IPS-NIHi11 (cell line): ENCODE results near the gene MASP2.
"Not testable (repeated sequence)": the region's sequence is repeated elsewhere in the genome, so short reads cannot be mapped to it uniquely, and the experiment has no call there.

ENCODE experiments used
- DNase-seq: peaks from one replicate; pipeline ENCODE4 v3.0.0; 2012; ENCODE audit warnings: mixed read lengths, low spot score

MASP2 gene

GRCh38 chr1:11058595-11059154 lies 11.6 kb upstream of the MASP2 start:
- DNase-seq, result no peak

DNA sequence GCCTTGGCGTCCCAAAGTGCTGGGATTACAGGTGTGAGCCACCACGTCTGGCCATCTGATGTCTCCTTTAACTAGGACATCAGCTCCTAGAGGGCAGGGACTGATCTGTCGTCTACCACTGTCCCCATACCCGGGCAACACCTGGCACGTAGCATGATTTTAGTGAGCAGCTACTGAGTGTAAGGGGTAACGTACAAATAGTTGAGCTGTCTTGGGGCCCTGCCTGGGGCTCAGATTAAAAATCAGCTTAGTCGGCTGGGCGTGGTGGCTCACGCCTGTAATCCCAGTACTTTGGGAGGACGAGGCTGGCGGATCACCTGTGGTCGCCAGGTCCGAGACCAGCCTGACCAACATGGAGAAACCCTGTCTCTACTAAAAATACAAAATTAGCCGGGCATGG lies 11.0 kb upstream of the MASP2 start:
- no peak for DNase-seq

- no peak for DNase-seq
Measured at GRCh38 chr1:11057477-11057876, 10.4 kb upstream of the MASP2 start.

GRCh38 chr1:11056504-11056903 lies 9.5 kb upstream of the MASP2 start:
- DNase-seq, result no peak

GRCh38 chr1:11055676-11056075 lies 8.6 kb upstream of the MASP2 start:
- DNase-seq, result no peak

- no peak for DNase-seq
Measured at GRCh38 chr1:11054666-11055065, 7.6 kb upstream of the MASP2 start.

DNA sequence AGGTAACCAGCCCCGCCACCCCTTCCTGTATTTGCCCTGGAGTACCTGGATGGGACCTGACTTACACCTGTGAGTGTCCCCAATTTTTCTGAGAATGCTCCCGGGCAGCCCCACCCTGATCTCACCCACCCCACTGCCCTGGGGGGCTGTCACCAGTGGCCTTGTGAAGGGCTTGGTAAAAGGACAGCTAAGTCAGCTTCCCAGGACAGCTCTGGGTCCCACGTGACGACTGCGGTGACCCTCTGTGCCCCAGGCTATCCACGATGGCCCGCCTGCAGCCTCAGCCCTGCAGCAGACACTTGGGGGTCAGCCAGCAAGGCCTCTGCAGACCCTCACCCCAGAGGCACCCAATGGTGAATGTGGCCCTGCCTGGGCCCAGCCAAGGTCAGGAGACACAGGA lies 7.1 kb upstream of the MASP2 start:
- no peak for DNase-seq

DNA sequence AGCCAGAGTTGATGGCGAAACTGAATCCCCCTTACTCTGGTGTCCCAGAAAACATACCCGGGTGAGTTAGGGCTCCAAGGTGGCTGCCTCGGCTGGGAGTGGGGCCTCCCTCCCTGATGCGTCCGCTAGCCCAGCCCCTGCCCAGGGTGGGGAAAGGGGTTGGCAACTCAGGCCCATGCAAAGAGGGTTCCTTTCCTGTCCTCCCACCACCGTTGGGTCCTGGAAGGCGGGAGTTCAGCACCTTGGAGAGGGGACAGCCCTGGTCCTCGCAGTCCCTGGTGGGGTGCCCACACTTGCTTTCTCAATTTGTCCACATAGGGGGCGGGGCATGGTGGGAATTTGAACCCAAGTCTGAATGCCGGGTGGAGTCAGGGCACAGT lies 6.7 kb upstream of the MASP2 start:
- DNase-seq, result peak; percentile 80

DNA sequence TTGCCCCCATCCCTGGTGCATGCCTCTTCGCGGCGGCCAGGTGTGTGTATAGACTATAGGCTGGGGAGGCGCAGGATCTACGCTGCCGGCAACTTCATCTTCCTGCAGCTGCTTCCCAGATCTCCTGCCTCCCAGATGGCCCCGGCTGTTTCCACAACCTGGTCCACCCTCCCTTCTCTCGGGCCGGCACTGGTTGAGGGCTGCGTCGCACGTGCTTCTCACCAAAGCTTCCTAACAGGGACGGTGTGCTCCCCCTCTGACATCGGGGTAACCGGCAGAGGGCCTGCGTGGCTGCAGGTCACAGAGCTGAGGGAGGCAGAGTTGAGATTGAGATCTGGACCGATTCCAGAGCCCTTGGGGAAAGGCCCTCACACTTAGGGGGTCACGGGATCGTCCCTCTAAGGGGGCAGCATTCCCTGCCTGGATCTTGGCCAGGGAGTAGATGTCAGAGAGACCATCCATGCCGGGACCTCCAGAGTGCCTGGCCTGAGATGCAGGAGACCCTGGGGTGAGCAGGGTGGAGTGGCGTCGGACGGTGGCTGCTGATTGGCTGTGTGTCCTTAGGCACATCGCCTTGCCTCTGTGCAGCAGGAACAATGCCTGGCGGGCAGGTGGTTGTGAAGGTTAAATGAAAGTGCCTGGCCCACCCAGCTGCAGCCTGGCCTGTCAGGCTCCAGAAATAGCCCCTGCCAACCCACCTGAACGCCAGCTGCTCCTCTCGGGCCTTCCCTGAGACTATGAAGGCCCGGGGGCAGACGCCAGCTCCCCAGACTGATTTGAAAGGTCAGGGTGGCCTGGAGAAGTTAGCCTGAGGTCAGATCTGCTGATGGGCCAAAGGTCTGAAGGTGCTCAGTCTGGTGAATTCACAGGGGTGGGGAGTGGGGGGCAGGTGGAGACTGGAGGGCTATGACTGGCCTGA lies 6.1 kb upstream of the MASP2 start:
- no peak for DNase-seq

DNA sequence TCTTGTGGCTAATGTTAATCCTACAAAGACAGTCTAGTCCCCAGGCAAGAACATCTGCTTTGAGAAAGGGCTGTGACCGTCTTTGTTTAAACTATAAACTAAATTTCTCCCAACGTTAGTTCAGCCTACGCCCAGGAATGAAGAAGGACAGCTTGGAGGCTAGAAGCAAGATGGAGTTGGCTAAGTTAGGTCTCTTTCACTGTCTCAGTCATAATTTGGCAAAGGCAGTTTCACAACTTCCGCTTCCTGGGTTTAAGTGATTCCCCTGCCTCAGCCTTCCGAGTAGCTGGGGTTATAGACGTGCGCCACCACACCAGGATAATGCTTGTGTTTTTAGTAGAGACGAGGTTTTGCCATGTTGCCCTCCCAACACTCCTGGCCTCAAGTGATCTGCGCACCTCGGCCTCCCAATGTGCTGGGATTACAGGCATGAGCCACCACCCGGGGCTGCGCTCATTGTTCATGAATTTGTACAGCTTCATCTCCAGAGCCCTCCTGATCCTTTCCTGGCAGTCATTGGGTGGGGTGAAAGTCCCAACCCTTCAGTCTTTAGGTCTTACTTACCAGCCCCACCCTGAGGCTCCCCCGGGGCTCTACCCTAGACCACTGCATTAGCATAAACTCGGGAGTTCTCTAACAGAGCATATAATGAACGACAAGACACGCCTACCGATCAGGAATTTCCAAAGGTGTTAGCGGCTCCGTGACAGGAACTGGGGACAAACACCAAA lies 4.9 kb upstream of the MASP2 start:
- no peak for DNase-seq

DNA sequence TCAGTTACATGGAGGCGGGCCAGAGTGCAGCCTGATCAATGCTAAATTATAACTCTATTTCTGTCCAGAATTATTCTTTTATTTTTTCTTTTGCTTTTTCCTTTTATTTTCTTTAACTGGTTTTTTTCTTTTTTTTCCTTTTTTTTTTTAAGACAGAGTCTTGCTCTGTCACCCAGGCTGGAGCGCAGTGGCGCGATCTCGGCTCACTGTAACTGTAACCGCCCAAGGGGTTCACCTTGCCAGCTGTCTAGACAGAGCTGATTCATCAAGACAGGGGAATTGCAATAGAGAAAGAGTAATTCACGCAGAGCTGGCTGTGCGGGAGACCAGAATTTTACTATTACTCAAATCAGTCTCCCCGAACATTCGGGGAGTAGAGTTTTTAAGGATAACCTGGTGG lies 4.1 kb upstream of the MASP2 start:
- not testable (repeated sequence) for DNase-seq

- no peak for DNase-seq
Measured at GRCh38 chr1:11046270-11046566, 821 bp downstream of the MASP2 start.

GRCh38 chr1:11045428-11046269 lies 1.4 kb downstream of the MASP2 start:
- peak; percentile 86 for DNase-seq

DNA sequence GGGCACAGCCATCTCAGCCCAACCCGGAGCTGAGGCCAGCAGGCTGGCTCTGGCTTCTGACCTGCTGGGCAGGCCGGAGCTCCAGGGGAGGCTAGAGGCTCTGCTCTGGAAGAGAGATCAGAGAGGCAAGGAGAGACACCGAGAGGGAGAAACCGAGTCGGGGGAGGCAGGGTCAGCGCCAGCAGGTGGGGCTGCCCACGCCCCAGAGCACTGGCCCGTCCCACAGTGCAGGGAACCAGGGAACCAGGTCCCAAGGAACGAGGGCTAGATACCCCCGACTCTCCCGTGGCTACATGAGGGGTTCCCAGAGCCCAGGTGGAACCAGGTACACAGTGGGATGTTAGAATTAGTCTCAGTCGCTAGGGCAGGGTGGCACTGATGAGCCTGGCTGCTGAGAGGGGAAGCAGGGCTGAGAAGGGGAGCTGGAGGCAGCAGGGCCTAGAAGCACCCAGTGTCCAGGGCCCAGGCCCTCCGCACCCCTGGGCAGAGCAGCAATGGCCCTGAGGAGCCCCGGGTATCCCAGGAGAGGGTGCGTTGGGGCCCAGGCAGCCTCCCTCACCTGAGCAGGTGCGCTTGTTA lies 2.1 kb downstream of the MASP2 start:
- peak; percentile 12 for DNase-seq

DNA sequence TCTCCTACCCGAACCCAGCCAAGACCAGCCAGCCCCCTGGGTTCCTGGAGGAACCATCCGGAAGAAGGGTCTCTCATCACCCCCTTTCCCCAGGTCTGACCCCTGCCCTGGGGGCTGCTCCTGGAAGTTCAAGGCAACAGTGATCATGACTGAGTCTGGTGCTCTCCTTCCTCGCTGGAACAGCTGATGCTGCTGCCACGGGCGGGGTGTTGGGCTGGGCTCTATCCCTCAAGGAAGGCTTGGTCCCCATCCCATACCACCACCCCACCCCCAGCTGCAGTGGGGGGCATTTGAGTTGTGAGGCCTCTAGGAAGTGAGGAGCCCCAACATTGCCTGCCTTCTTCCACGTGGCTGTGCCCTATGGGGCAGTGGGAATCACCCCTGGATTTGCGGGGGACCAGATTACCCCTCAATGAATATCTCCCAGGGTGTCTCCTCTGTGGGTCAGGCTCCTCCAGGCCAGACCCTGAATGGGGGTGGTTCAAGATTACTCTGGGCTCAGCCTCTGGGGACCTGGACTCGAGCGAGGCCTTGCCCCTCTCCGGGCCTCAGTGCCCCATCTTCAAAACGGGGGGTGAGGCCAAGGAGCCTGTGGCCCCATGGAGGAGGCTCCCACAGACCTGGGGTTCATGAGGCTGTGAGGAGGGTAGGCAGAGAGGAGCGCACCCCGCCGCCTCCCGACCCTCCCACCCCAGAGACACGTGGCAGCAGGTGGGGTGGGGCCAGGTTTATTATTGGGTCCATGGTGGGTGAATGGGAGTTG lies 2.8 kb downstream of the MASP2 start:
- no peak for DNase-seq

GRCh38 chr1:11042995-11043874 lies 3.8 kb downstream of the MASP2 start:
- peak; percentile 15 for DNase-seq

GRCh38 chr1:11042065-11042464 lies 5.0 kb downstream of the MASP2 start:
- no peak for DNase-seq

DNA sequence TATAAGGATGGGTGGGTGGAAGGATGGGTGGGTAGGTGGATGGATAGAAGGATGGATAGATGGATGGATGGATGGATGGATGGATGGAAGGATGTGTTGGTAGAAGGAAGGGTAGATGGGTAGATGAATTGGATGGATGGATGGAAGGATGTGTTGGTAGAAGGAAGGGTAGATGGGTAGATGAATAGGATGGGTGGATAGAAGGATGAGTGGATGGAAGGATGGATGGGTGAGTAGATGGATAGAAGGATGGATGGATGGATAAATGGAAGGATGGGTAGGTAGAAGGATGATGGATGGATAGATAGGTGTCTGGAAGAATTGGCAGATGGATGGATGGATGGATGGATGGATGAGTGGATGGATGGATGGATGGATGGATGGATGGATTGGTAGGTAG lies 6.0 kb downstream of the MASP2 start:
- no peak for DNase-seq

DNA sequence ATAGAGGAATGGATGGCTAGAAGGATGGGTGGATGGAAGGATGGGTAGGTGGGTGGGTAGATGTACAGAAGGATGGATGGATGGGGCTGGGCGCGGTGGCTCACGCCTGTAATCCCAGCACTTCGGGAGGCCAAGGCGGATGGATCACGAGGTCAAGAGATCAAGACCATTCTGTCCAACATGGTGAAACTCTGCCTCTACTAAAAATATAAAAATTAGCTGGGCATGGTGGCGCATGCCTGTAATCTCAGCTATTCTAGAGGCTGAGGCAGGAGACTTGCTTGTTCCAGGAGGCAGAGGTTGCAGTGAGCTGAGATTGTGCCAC lies 7.0 kb downstream of the MASP2 start:
- not testable (repeated sequence) for DNase-seq

DNA sequence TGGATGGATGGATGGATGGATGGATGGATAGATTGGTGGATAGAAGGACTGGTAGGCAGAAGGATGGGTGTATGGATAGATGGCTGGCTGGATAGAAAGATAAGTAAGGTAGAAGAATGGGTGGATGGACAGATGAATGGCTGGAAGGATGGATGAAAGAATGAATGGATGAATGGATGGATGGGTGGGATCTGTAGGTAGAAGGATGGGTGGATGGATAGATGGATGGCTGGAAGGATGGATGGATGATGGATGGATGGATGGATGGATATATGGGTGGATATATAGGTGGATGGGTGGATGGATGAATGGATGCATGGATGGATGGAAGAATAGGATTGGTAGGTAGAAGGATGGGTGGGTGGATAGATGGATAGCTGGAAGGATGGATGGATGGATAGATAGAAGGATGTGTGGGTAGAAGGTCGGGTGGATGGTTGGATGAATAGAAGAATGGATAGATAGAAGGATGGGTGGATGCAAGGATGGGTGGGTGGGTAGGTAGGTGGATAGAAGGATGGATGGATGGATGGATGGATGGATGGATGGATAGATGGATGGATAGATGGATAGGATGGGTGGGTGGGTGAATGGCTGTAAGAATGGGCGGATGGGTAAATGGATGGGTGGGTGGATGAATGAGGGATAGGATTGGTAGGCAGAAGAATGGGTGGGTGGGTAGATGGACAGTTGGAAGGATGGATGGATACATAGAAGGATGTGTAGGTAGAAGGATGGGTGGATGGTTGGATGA lies 7.5 kb downstream of the MASP2 start:
- DNase-seq, result no peak
